Ishikawa (cell line): ENCODE data around the gene TOR4A.

ENCODE experiments used
- CEBPB ChIP-seq: IDR thresholded peaks from 2 replicates; pipeline ENCODE4 v1.6.1; 2012
- CREB1 ChIP-seq: IDR thresholded peaks from 2 replicates; pipeline ENCODE4 v1.6.1; 2012; ENCODE audit warnings: low read depth
- EGR1 ChIP-seq: IDR thresholded peaks from 2 replicates; pipeline ENCODE4 v1.6.1; 2012
- EP300 ChIP-seq: IDR thresholded peaks from 2 replicates; pipeline ENCODE4 v1.6.1; 2012; ENCODE audit warnings: borderline replicate concordance
- FOXM1 ChIP-seq: IDR thresholded peaks from 2 replicates; pipeline ENCODE4 v1.6.1; 2012; ENCODE audit warnings: low read depth, borderline replicate concordance
- MAX ChIP-seq: IDR thresholded peaks from 2 replicates; pipeline ENCODE4 v1.6.1; 2012
- NFIC ChIP-seq: IDR thresholded peaks from 2 replicates; pipeline ENCODE4 v1.6.1; 2012
- RAD21 ChIP-seq: IDR thresholded peaks from 2 replicates; pipeline ENCODE4 v1.6.1; 2012; ENCODE audit warnings: low read depth
- REST ChIP-seq: IDR thresholded peaks from 2 replicates; pipeline ENCODE4 v1.6.1; 2012; ENCODE audit warnings: low read depth, mild to moderate bottlenecking
- TAF1 ChIP-seq: IDR thresholded peaks from 2 replicates; pipeline ENCODE4 v1.6.1; 2012; ENCODE audit warnings: low read depth, mild to moderate bottlenecking
- TCF12 ChIP-seq: IDR thresholded peaks from 2 replicates; pipeline ENCODE4 v1.6.1; 2012; ENCODE audit warnings: low read depth
- TEAD4 ChIP-seq: IDR thresholded peaks from 2 replicates; pipeline ENCODE4 v1.6.1; 2012
- USF1 ChIP-seq: IDR thresholded peaks from 2 replicates; pipeline ENCODE4 v1.6.1; 2012
- YY1 ChIP-seq: IDR thresholded peaks from 2 replicates; pipeline ENCODE4 v1.6.1; 2012; ENCODE audit warnings: low read depth
- ZBTB7A ChIP-seq: IDR thresholded peaks from 2 replicates; pipeline ENCODE4 v1.6.1; 2012; ENCODE audit warnings: low read depth

TOR4A gene

GRCh38 chr9:137325799-137326198 lies 48.3 kb downstream of the TOR4A start:
- TF ChIP-seq FOXM1 (no peak), EGR1 (no peak), CEBPB (no peak), RAD21 (no peak), ZBTB7A (no peak), NFIC (no peak), TCF12 (no peak), EP300 (no peak), USF1 (no peak), TEAD4 (no peak), TAF1 (no peak), CREB1 (no peak), MAX (no peak), REST (no peak), YY1 (no peak)

- TF ChIP-seq TAF1 = no peak
- no peak for TF ChIP-seq MAX
- TF ChIP-seq FOXM1 = no peak
Observed at GRCh38 chr9:137326445-137327065, 49.0 kb downstream of the TOR4A start.

- TF ChIP-seq EGR1 (no peak), YY1 (no peak), ZBTB7A (no peak), EP300 (no peak)
Observed at GRCh38 chr9:137330689-137331088, 53.2 kb downstream of the TOR4A start.

GRCh38 chr9:137331929-137332328 lies 54.4 kb downstream of the TOR4A start:
- TF ChIP-seq EP300 = no peak
- no peak for TF ChIP-seq CREB1
- TF ChIP-seq MAX = no peak
- TF ChIP-seq FOXM1 = no peak
